Measurements from ENCODE around the gene KTI12.
"Not testable (repeated sequence)": the region's sequence is repeated elsewhere in the genome, so short reads cannot be mapped to it uniquely, and the experiment has no call there.

KTI12 gene

GRCh38 chr1:52026278-52026677, 7.3 kb downstream of the KTI12 start:
- no peak for DNase-seq (ENCODE audit: low read depth)
- TF ChIP-seq CTCF (conservative IDR thresholded peaks at IDR 0.05; ENCODE audit: low read depth, low read length): no peak
- no peak overlapping the region for H3K4me3 ChIP-seq (ENCODE audit: low read depth, low read length)

GRCh38 chr1:52022133-52022532, 11.5 kb downstream of the KTI12 start:
- H3K4me3 ChIP-seq (ENCODE audit: low read depth, low read length): no peak overlapping the region
- DNase-seq (ENCODE audit: low read depth): no peak
- no peak for TF ChIP-seq CTCF (conservative IDR thresholded peaks at IDR 0.05; ENCODE audit: low read depth, low read length)

- H3K4me3 ChIP-seq (ENCODE audit: low read depth, low read length): no peak overlapping the region
- DNase-seq (ENCODE audit: low read depth): no peak
- no peak for TF ChIP-seq CTCF (conservative IDR thresholded peaks at IDR 0.05; ENCODE audit: low read depth, low read length)
Measured at GRCh38 chr1:52008071-52008809, 25.4 kb downstream of the KTI12 start.

GRCh38 chr1:52007215-52008002, 26.2 kb downstream of the KTI12 start:
- no peak overlapping the region for H3K4me3 ChIP-seq (ENCODE audit: low read depth, low read length)
- peak; percentile 6 for DNase-seq (ENCODE audit: low read depth)
- TF ChIP-seq CTCF (conservative IDR thresholded peaks at IDR 0.05; ENCODE audit: low read depth, low read length): no peak

GRCh38 chr1:52006081-52006553, 27.5 kb downstream of the KTI12 start:
- not testable (repeated sequence) for H3K4me3 ChIP-seq (ENCODE audit: low read depth, low read length)

GRCh38 chr1:52005548-52005947, 28.1 kb downstream of the KTI12 start:
- H3K4me3 ChIP-seq (ENCODE audit: low read depth, low read length): not testable (repeated sequence)
- DNase-seq (ENCODE audit: low read depth): peak; percentile 89

More at GRCh38 chr1:52006081-52006553, 27.5 kb downstream of the KTI12 start:
- not testable (repeated sequence) for DNase-seq (ENCODE audit: low read depth)

- no peak overlapping the region for H3K4me3 ChIP-seq (ENCODE audit: low read depth, low read length)
- TF ChIP-seq CTCF (conservative IDR thresholded peaks at IDR 0.05; ENCODE audit: low read depth, low read length): no peak
- no peak for DNase-seq (ENCODE audit: low read depth)
Measured at GRCh38 chr1:52003877-52004276, 29.7 kb downstream of the KTI12 start.

Measured in choroid plexus epithelial cell (primary cell).